NCI-H1436 (cell line): Measurements from ENCODE around the gene LTBP3.
A peak's percentile ranks its signal among the peaks of the same experiment; 100 is the strongest.

Source experiments
- DNase-seq: peaks from one replicate; lab custom pipeline; 2025; lab: John Stamatoyannopoulos, UW

The LTBP3 gene

GRCh38 chr11:65553301-65554001, 4.7 kb downstream of the LTBP3 start:
- DNase-seq: peak; percentile 87

DNA sequence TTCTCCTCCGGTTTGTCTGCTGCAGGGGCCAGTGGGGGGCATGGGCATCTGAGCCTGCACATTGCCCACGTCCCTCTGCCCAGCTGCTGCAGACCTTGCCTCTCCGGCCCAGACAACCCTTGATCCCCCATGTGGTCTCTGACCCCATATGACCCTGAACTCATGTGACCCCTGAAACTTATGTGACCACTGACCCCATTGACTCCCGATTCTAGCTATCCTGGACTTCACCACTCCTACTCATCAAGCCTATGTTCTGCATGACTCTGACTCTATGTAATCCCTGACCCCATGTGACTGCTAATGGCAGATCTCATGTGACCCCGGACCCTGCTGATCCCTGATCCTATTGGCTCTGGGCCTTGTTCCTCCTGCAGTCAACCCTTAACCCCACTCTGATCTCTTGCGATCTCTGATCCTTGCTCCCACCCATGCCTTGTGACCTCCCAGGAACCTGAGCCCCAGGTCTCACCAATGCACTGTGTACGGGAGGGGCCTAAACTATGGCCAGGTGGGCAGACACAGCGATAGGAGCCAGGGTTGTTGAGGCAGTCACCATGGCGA, 5.7 kb downstream of the LTBP3 start:
- DNase-seq: no peak

DNA sequence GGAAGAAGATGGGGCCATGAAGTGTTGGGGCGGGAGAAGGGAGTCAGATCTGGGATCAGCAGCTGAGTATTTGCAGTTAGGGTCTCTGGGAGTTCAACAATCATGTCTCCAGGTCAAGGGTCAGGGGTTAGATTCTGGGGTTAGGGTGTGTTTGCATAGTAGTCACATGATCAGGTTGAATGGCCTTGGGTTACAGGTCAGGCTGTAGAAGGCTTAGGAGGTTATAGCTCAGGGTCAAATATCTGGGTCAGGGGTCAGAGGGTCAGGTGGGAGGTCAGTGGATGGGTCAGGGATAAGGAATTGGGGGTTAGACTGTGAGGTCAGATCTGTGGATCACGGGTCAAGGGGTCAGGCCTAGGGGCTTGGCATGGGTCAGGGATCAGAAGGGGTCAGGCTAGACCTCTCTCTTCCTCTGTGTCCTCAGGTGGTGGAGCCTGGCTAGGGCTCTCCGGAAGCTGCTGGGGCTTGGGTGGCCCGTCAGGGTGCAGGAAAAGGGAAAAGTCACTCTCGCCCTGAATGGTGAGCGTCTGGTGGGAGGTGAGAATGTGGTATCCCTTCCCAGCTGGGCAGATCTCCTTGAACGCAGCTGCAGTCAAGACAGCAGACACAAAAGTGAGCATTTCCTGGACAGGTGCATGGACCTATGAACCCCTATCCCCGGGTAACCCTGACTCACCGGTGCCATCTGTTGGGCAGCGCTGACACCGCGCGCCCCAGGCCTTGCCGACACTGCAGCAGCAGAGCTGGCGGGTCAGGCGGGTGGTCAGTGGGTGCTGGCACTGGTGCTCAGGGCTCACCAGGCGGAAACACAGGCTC, 6.4 kb downstream of the LTBP3 start:
- DNase-seq: peak; percentile 82

DNA sequence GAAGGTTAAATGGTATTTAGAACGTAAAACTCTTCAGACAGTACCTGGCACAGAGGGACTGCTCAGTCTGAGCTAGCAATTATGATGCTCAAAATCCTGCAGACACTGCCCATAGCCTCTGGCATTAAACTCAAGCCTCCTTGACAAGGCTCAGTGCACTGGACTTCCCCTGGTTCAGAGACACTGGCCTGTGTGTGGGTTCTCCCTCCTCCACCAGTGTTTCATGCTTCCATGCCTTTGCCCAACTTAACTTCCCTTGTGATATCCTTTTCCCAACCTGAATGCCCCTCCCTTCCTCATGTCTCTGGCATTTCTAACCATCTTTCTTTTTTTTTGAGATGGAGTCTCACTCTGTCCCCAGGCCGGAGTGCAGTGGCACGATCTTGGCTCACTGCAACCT, 9.1 kb downstream of the LTBP3 start:
- no peak for DNase-seq

- DNase-seq: no peak
Measured at GRCh38 chr11:65548395-65548794, 9.8 kb downstream of the LTBP3 start.

GRCh38 chr11:65547446-65548125, 10.6 kb downstream of the LTBP3 start:
- no peak for DNase-seq

GRCh38 chr11:65546217-65546958, 11.8 kb downstream of the LTBP3 start:
- peak; percentile 88 for DNase-seq

DNA sequence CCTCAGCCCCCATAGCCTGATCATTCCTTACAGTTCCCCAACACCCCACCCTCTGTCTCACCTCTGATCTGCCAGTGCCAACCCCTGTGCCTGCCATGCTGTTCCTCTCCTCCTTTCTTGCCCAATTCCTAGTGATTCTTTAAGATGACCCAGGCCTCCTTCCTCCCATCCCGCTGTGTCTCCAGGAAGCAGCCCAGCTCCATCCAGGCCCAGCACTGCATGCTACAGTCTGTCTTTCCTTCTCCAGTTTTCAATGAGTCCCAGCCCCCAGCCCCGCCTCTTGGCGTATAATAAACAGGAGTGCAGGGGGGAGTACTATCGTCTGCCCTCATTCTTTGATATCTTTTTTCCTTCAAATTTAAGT, 12.3 kb downstream of the LTBP3 start:
- DNase-seq: no peak

DNA sequence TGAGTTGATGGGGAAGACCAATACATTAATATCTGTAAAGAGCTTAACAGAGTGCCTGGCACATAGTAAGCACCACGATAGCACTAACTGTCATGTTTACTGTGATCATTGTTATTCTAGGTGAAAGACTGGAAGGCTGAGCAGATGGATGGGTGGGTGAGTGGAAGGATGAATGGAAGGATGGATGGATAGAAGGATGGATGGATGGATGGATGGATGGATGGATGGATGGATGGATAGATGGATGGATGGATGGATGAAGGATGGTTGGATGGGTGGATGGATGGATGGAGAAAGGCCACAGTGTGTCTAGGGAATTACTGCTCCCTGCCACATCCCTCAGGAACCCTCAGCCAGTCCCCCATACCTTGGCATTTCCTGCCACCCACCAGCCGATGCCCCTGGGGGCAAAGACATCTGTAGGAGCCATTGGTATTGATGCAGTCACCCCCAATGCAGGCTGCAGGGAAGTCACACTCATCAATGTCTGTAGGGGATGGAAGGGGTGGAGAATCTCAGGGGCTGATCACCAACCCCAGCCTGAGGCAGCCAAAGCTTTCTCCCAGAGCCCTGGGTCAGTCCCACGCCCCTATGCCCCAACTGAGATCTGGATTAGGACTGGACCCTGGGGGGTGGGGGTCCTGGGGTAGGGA, 15.3 kb downstream of the LTBP3 start:
- no peak for DNase-seq

GRCh38 chr11:65541093-65541982, 16.8 kb downstream of the LTBP3 start:
- no peak for DNase-seq

DNA sequence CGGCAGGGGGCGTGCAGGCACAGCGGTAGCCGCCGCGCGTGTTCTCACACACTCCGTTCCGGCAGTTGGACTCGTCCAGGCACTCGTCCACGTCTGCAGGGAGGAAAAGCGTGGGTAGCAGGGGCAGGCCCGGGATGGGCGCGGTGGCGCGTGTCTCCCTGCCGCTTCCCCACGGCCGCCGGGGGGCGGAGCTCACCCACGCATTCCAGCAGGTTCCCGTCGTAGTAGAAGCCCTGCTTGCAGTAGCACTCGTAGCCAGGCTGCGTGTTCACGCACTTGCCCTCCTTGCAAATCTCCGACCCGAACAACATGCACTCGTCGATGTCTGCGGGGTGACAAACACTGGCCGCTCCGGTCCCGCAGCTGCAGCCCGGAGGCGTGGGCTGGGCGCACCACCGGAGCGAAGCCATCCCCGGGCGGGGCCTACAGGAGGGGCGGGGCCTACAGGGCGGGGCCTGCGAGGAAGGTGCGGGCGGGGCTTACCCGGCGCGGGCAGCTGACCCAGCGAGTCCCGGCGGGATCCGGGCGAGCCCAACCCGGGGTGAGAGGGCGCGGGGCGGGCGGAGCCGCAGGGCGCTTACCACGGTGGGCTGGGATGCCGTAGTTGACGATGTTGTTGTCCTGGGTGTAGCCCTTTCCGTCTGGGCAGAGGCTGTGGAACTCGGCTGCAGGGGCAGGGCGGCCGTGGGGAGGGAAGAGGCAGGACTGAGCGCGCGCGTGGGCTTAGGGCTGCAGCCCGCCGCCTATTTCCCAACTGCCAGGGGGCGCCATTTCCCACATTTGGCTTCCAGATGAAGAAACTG, 17.7 kb downstream of the LTBP3 start:
- no peak for DNase-seq

DNA sequence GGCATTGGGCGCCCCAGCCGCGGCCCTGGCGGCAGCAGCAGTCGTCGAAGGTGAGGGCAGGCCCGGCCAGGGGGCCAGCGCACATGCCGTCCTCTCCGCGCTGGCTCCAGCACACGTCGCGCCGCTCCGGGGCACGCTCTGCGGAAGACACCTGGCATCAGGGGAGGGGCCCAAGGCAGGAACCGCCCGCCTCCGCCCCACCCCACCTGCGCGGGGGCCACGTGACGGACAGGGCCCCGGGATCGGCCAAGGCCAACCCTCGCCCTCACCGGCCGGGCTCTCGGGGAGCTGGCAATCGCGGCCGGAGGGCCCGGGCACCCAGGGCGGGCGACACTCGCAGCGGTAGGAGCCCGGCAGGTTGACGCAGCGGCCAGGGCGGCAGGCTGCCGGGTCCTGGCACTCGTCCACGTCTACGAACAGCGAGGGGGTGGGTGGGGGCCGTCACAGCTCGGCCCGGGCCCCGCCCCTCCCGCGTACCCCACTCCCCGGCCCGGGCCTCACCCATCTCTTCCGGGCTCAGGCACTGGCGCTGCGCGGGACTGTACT, 18.3 kb downstream of the LTBP3 start:
- no peak for DNase-seq

DNA sequence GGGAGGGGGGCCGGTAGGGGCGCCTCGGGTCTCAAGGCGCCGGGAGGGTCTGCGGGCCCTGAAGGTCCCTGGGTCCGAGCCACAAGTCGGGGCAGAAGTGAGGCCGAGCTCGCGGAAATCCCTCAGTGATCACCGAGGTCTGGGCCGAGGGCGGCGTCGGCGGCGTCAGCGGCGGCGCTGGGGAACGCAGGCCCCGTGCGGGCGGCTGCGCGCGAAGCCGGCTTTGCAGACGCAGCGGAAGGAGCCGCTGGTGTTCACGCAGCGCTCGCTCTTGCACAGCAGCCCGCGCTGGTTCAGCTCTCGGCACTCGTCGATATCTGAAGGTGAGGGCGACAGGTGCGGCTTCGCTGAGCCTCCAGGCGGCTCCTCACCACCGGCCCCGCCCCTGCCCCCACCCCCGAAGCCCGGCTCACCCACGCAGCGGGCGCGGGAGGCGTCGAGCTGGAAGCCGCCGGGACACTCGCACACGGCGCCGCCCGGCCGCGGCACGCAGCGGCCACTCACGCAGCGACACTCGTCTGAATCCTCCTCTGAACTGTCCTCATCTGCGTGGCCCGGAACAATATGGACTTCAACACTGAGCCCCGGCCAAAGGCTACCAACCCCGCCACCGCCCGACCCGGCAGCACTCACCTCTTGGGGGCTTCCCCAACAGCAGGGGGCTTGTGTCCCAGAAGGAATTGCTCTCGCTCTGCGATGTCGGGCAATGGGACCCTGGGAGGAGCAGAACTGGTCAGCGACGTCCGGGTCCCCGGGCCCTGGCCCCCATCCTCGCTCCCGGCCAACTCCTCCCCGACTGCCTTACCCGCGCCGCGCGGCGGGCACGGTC, 19.0 kb downstream of the LTBP3 start:
- no peak for DNase-seq

- no peak for DNase-seq
Measured at GRCh38 chr11:65538232-65538914, 19.8 kb downstream of the LTBP3 start.

DNA sequence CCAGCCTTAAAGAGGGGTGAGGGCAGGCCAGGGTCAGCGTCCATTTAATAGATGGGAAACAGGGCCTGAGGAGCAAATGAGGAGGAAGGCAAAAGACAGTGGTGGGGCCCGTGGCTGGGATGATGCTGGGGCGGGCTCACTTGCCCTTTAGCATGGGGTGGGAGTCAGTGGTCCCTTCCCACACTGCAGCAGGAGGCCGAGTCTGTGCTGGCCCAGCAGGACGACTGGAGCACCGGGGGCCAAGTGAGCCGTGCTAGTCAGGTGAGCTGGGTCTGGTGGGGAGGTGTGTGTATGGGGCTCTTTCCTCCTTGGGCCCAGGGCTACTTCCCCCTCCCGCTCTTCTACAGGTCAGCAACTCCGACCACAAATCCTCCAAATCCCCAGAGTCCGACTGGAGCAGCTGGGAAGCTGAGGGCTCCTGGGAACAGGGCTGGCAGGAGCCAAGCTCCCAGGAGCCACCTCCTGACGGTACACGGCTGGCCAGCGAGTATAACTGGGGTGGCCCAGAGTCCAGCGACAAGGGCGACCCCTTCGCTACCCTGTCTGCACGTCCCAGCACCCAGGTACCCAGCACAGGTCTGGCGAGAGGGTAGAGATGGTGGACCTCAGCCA, 20.4 kb downstream of the LTBP3 start:
- no peak for DNase-seq

DNA sequence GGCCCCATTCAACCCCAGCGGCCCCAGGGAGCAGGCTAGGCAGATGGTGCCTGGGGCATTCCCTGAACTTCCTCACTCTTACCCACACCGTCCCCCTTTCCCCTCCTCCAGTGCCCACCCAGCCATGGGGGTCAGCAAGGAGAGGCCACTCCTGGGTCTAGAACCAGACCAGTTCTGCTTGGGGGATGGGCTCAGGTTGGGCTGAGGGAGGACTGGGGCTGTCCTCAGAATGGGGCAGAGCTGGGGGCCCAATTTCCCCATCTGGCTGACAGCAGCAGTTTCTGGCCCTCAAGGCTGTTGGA, 20.9 kb downstream of the LTBP3 start:
- DNase-seq: no peak
